Astrocyte (in vitro differentiated cells and primary cell): ENCODE data around the gene GASK1B. TPM values are rescaled to one million over a fixed set of nuclear protein-coding genes. Genes with fewer than 3 reads are reported as not detected.

ENCODE experiments used
- DNase-seq: peaks from one replicate; pipeline ENCODE4 v3.0.0-alpha.2; 2010; ENCODE audit warnings: low read depth
- FAIRE-seq: peaks from 2 replicates; lab custom pipeline; 2011; peaks lifted over from hg19 to GRCh38; lab: Jason Lieb, UNC
- H2AFZ ChIP-seq: 2 replicates; pipeline ENCODE4 v1.6.0; 2012; ENCODE audit warnings: low read depth, low read length, inconsistent platforms
- H3K27ac ChIP-seq: 2 replicates; pipeline ENCODE4 v1.5.1; 2011; ENCODE audit warnings: low read depth, low read length, inconsistent platforms
- H3K27me3 ChIP-seq: 2 replicates; pipeline ENCODE4 v1.6.0; 2011; ENCODE audit warnings: low read length, inconsistent platforms; ENCODE audit not compliant: insufficient read depth
- H3K36me3 ChIP-seq: 2 replicates; pipeline ENCODE4 v1.5.1; 2011; ENCODE audit warnings: low read length, inconsistent platforms; ENCODE audit not compliant: insufficient read depth
- H3K4me1 ChIP-seq: 2 replicates; pipeline ENCODE4 v1.5.1; 2011; ENCODE audit warnings: low read length, inconsistent platforms; ENCODE audit not compliant: insufficient read depth
- H3K4me2 ChIP-seq: 2 replicates; pipeline ENCODE4 v1.6.0; 2012; ENCODE audit warnings: low read length, inconsistent platforms
- H3K4me3 ChIP-seq: 2 replicates; pipeline ENCODE4 v1.5.1; 2011; ENCODE audit warnings: low read depth, mild to moderate bottlenecking, low read length, inconsistent platforms; ENCODE audit not compliant: insufficient read depth
- H3K79me2 ChIP-seq: 2 replicates; pipeline ENCODE4 v1.6.0; 2012; ENCODE audit warnings: mild to moderate bottlenecking, low read length, inconsistent platforms; ENCODE audit not compliant: insufficient read depth
- H3K9ac ChIP-seq: 2 replicates; pipeline ENCODE4 v1.6.0; 2012; ENCODE audit warnings: mild to moderate bottlenecking, low read length, inconsistent platforms
- H3K9me3 ChIP-seq: 2 replicates; pipeline ENCODE4 v1.5.1; 2012; ENCODE audit warnings: low read depth, mild to moderate bottlenecking, low read length, inconsistent platforms; ENCODE audit not compliant: insufficient read depth
- H4K20me1 ChIP-seq: 2 replicates; pipeline ENCODE4 v1.6.0; 2012; ENCODE audit warnings: low read length, inconsistent platforms; ENCODE audit not compliant: insufficient read depth
- H3K27ac Mint-ChIP-seq: one replicate; pipeline ENCODE4 v1.8.0; 2021; ENCODE audit warnings: mild to moderate bottlenecking, mixed read lengths; ENCODE audit not compliant: unreplicated experiment
- H3K27me3 Mint-ChIP-seq: one replicate; pipeline ENCODE4 v1.8.0; 2021; ENCODE audit warnings: low read depth, mixed read lengths; ENCODE audit not compliant: unreplicated experiment
- H3K36me3 Mint-ChIP-seq: one replicate; pipeline ENCODE4 v1.8.0; 2021; ENCODE audit warnings: low read depth, mixed read lengths; ENCODE audit not compliant: unreplicated experiment
- H3K4me1 Mint-ChIP-seq: one replicate; pipeline ENCODE4 v1.8.0; 2021; ENCODE audit warnings: low read depth, mixed read lengths; ENCODE audit not compliant: unreplicated experiment
- H3K4me3 Mint-ChIP-seq: one replicate; pipeline ENCODE4 v1.8.0; 2021; ENCODE audit warnings: mild to moderate bottlenecking, moderate library complexity, mixed read lengths; ENCODE audit not compliant: unreplicated experiment
- H3K9me3 Mint-ChIP-seq: one replicate; pipeline ENCODE4 v1.8.0; 2021; ENCODE audit warnings: mild to moderate bottlenecking, mixed read lengths; ENCODE audit not compliant: unreplicated experiment
- EZH2 ChIP-seq: IDR thresholded peaks from 2 replicates; pipeline ENCODE4 v1.6.1; 2012; ENCODE audit warnings: mild to moderate bottlenecking, low read length, inconsistent platforms; ENCODE audit not compliant: insufficient read depth
- total RNA-seq: library from RNA; stranded (reverse); gene quantifications from 2 replicates; pipeline ENCODE4 v1.2.1, GENCODE V29; 2021
- TF ChIP-seq, protein P1 (sequence below): IDR thresholded peaks from 2 replicates; pipeline ENCODE4 v1.5.1; 2011; ENCODE audit warnings: low read depth, mild to moderate bottlenecking, inconsistent platforms, low read length, moderate library complexity; ENCODE audit not compliant: insufficient read depth

GASK1B gene
- total RNA-seq, 1 donor from 2014 or later: 34.2 TPM

DNA sequence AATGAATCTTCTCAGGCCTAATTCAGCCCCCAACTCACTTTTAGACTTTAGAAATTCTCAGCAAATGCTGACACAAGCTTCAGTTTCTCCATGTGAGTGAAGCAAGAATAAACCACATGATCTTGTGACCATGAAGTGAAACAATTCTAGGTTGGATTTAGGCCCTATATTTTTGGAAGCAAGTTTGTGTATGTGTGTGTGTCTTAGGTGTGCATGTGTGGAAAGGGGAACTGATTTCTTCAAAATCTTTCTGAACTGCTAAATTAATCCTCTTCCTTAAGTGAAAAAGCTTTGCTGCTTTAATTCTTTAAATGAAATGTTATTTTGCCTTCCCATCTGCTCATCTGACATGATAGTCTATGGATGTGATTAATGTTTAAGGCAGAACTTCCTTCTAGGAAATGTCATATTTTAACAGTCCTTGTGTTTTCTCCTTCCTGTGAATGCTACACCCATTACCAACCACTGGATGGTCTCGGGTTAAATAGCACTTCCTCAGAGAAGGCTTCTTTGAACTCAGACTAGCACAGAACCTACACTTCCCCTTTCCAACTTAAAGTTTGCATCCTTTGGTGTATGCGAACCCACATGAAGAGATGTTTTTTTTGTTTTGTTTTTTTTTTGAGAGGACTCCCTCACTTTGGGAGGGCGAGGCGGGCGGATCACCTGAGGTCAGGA, 36.3 kb upstream of the GASK1B start:
- Histone ChIP-seq H3K27ac (no peak overlapping the region), H3K9ac (no peak overlapping the region), H4K20me1 (no peaks in the 10 kb centered on the region), H2AFZ (no peak overlapping the region), H3K9me3 (no peaks in the 10 kb centered on the region), H3K36me3 (no peaks in the 10 kb centered on the region), H3K4me1 (peaks cover 9% of the 10 kb centered on the region), H3K4me2 (no peak overlapping the region), H3K79me2 (no peaks in the 10 kb centered on the region), H3K27me3 (no peaks in the 10 kb centered on the region), H3K4me3 (no peak overlapping the region)
- H3K4me1 Mint-ChIP-seq: peaks cover 10% of the 10 kb centered on the region
- DNase-seq (no peak), FAIRE-seq (no peak)
- H3K27me3 Mint-ChIP-seq: no peaks in the 10 kb centered on the region
- TF ChIP-seq, protein P1, sequence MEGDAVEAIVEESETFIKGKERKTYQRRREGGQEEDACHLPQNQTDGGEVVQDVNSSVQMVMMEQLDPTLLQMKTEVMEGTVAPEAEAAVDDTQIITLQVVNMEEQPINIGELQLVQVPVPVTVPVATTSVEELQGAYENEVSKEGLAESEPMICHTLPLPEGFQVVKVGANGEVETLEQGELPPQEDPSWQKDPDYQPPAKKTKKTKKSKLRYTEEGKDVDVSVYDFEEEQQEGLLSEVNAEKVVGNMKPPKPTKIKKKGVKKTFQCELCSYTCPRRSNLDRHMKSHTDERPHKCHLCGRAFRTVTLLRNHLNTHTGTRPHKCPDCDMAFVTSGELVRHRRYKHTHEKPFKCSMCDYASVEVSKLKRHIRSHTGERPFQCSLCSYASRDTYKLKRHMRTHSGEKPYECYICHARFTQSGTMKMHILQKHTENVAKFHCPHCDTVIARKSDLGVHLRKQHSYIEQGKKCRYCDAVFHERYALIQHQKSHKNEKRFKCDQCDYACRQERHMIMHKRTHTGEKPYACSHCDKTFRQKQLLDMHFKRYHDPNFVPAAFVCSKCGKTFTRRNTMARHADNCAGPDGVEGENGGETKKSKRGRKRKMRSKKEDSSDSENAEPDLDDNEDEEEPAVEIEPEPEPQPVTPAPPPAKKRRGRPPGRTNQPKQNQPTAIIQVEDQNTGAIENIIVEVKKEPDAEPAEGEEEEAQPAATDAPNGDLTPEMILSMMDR: no peak
- no peak for TF ChIP-seq EZH2
- no peaks in the 10 kb centered on the region for H3K9me3 Mint-ChIP-seq
- no peak overlapping the region for H3K4me3 Mint-ChIP-seq
- H3K36me3 Mint-ChIP-seq: peaks cover 2% of the 10 kb centered on the region
- H3K27ac Mint-ChIP-seq: no peak overlapping the region

DNA sequence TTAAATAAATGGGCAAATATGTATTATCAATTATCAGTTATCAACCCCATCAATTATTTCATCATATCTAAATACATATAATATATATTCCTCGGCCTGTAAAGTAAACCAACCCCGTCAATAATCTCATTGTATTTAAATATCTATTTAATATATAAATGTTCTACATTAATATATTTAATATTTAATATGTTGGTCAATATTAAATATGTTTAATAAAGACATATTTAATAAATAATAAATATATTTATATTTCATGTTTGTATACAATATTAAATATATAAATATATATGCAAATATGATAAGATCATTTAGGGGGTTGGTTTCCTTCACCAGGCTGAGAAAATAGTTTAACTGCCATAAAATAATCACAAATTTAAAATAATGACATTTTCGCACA, 31.1 kb upstream of the GASK1B start:
- Histone ChIP-seq H3K4me3 (no peak overlapping the region), H3K79me2 (no peaks in the 10 kb centered on the region), H3K4me1 (no peaks in the 10 kb centered on the region), H3K9ac (no peak overlapping the region), H4K20me1 (no peaks in the 10 kb centered on the region), H3K27ac (no peak overlapping the region), H3K27me3 (no peaks in the 10 kb centered on the region), H3K4me2 (no peak overlapping the region), H3K9me3 (no peaks in the 10 kb centered on the region), H3K36me3 (no peaks in the 10 kb centered on the region), H2AFZ (no peak overlapping the region)
- H3K9me3 Mint-ChIP-seq: no peaks in the 10 kb centered on the region
- no peak overlapping the region for H3K27ac Mint-ChIP-seq
- H3K36me3 Mint-ChIP-seq: peaks cover 2% of the 10 kb centered on the region
- H3K4me1 Mint-ChIP-seq: peaks cover 9% of the 10 kb centered on the region
- FAIRE-seq: no peak
- DNase-seq: no peak
- no peaks in the 10 kb centered on the region for H3K27me3 Mint-ChIP-seq
- no peak overlapping the region for H3K4me3 Mint-ChIP-seq
- TF ChIP-seq, protein P1: no peak
- no peak for TF ChIP-seq EZH2

DNA sequence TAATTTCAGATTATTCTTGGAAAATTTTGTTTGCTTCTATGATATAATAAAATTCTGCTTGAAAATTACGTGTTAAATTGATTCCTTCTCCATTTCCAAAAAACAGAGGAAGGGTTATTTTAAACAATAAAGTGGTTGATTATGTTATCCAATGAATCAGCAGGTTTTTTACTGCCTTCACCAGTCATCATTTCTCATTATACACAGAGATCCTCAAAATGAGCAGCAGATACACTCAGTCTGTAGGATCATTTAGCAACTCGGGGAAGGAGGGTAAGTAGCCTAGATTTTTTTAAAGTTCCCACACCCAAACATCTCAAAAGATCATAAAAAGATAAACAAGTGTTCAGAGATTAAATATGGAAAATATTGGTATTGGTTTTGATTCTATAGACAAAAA, 30.6 kb upstream of the GASK1B start:
- TF ChIP-seq, protein P1: no peak
- no peak for TF ChIP-seq EZH2
- H3K27me3 Mint-ChIP-seq: no peaks in the 10 kb centered on the region
- H3K9me3 Mint-ChIP-seq: no peaks in the 10 kb centered on the region
- Histone ChIP-seq H3K36me3 (no peaks in the 10 kb centered on the region), H4K20me1 (no peaks in the 10 kb centered on the region), H2AFZ (no peak overlapping the region), H3K9ac (no peak overlapping the region), H3K27me3 (no peaks in the 10 kb centered on the region), H3K4me1 (no peaks in the 10 kb centered on the region), H3K4me3 (no peak overlapping the region), H3K4me2 (no peak overlapping the region), H3K27ac (no peak overlapping the region), H3K79me2 (no peaks in the 10 kb centered on the region), H3K9me3 (no peaks in the 10 kb centered on the region)
- H3K36me3 Mint-ChIP-seq: peaks cover 2% of the 10 kb centered on the region
- H3K4me3 Mint-ChIP-seq: no peak overlapping the region
- H3K4me1 Mint-ChIP-seq: peaks cover 9% of the 10 kb centered on the region
- DNase-seq: no peak
- no peak for FAIRE-seq
- no peak overlapping the region for H3K27ac Mint-ChIP-seq
